ENCODE results near the gene PCNP. TPM values are rescaled to one million over a fixed set of nuclear protein-coding genes. Genes with fewer than 3 reads are reported as not detected.

Gene PCNP
- total RNA-seq, 4 donors from 2014 or later, result 105 to 186 (median 124) TPM

GRCh38 chr3:101632586-101632985 lies 58.6 kb downstream of the PCNP start:
- intact Hi-C loops (cut with DNase I), result no loop called here
- no peaks in the 10 kb centered on the region for H3K4me1 ChIP-seq
- 78% methylated on average over 9 of the region's 11 CpGs for WGBS
- H3K9me3 ChIP-seq, result no peaks in the 10 kb centered on the region
- TF ChIP-seq POLR2A (IDR thresholded peaks at IDR 0.05; ENCODE audit: low read depth) (no peak), CTCF (IDR thresholded peaks at IDR 0.05) (no peak), EP300 (IDR thresholded peaks at IDR 0.05) (no peak), POLR2AphosphoS5 (IDR thresholded peaks at IDR 0.05) (no peak)
- peak; percentile 85 for DNase-seq (ENCODE audit: extremely low spot score)
- H3K27me3 ChIP-seq, result no peaks in the 10 kb centered on the region
- H3K27ac ChIP-seq (replicated peaks in 1 of 4), result no peak overlapping the region
- H3K36me3 ChIP-seq, result no peaks in the 10 kb centered on the region
- no peak overlapping the region for H3K4me3 ChIP-seq

GRCh38 chr3:101633186-101633585 lies 59.2 kb downstream of the PCNP start:
- Histone ChIP-seq H3K27me3 (no peaks in the 10 kb centered on the region), H3K4me1 (no peaks in the 10 kb centered on the region), H3K27ac (replicated peaks in 1 of 4) (no peak overlapping the region), H3K9me3 (no peaks in the 10 kb centered on the region), H3K36me3 (no peaks in the 10 kb centered on the region), H3K4me3 (no peak overlapping the region)
- DNase-seq (ENCODE audit: extremely low spot score), result peak; percentile 29
- TF ChIP-seq POLR2AphosphoS5 (IDR thresholded peaks at IDR 0.05) (no peak), POLR2A (IDR thresholded peaks at IDR 0.05; ENCODE audit: low read depth) (no peak), EP300 (IDR thresholded peaks at IDR 0.05) (no peak), CTCF (IDR thresholded peaks at IDR 0.05) (no peak)
- WGBS, result 85% methylated on average over 10 of the region's 10 CpGs
- intact Hi-C loops (cut with DNase I), result no loop called here

GRCh38 chr3:101634591-101635196 lies 60.7 kb downstream of the PCNP start:
- H3K4me3 ChIP-seq, result no peak overlapping the region
- no peaks in the 10 kb centered on the region for H3K9me3 ChIP-seq
- WGBS, result 79% methylated on average over 8 of the region's 9 CpGs
- no peaks in the 10 kb centered on the region for H3K27me3 ChIP-seq
- DNase-seq (ENCODE audit: extremely low spot score), result peak; percentile 87
- intact Hi-C loops (cut with DNase I), result no loop called here
- TF ChIP-seq CTCF (IDR thresholded peaks at IDR 0.05), result no peak
- no peak for TF ChIP-seq EP300 (IDR thresholded peaks at IDR 0.05)
- TF ChIP-seq POLR2A (IDR thresholded peaks at IDR 0.05; ENCODE audit: low read depth), result no peak
- no peak for TF ChIP-seq POLR2AphosphoS5 (IDR thresholded peaks at IDR 0.05)
- no peaks in the 10 kb centered on the region for H3K4me1 ChIP-seq
- H3K27ac ChIP-seq (replicated peaks in 1 of 4), result no peak overlapping the region
- H3K36me3 ChIP-seq, result no peaks in the 10 kb centered on the region

GRCh38 chr3:101635345-101635744 lies 61.4 kb downstream of the PCNP start:
- Histone ChIP-seq H3K4me1 (no peaks in the 10 kb centered on the region), H3K4me3 (no peak overlapping the region), H3K9me3 (no peaks in the 10 kb centered on the region), H3K27me3 (no peaks in the 10 kb centered on the region), H3K36me3 (no peaks in the 10 kb centered on the region), H3K27ac (replicated peaks in 1 of 4) (no peak overlapping the region)
- TF ChIP-seq POLR2AphosphoS5 (IDR thresholded peaks at IDR 0.05) (no peak), CTCF (IDR thresholded peaks at IDR 0.05) (no peak), EP300 (IDR thresholded peaks at IDR 0.05) (no peak), POLR2A (IDR thresholded peaks at IDR 0.05; ENCODE audit: low read depth) (no peak)
- peak; percentile 83 for DNase-seq (ENCODE audit: extremely low spot score)
- intact Hi-C loops (cut with DNase I), result no loop called here
- 90% methylated on average over 9 of the region's 9 CpGs for WGBS

All from esophagus muscularis mucosa (tissue), 4 donors.